ENCODE data around the gene GDAP1L1. TPM values are rescaled to one million over a fixed set of nuclear protein-coding genes. Genes with fewer than 3 reads are reported as not detected.
A peak's percentile ranks its signal among the peaks of the same experiment; 100 is the strongest.

The GDAP1L1 gene
- total RNA-seq, 1 experiment from 2014 or later = 0.37 TPM

- in situ Hi-C loops (cut with HindIII; ENCODE audit: low pct_unique_long_range_greater_than_20kb, low sequenced_read_pairs) = no loop called here
- DNase-seq (ENCODE audit: low read depth) = no peak
Observed at GRCh38 chr20:44241796-44242195, 5.3 kb upstream of the GDAP1L1 start.

GRCh38 chr20:44245977-44246376 is 1.1 kb upstream of the GDAP1L1 start:
- in situ Hi-C loops (cut with HindIII; ENCODE audit: low pct_unique_long_range_greater_than_20kb, low sequenced_read_pairs) = no loop called here
- DNase-seq (ENCODE audit: low read depth) = no peak

- DNase-seq (ENCODE audit: low read depth) = peak; percentile 50
- in situ Hi-C loops (cut with HindIII; ENCODE audit: low pct_unique_long_range_greater_than_20kb, low sequenced_read_pairs) = no loop called here
Observed at GRCh38 chr20:44247586-44248409, 690 bp downstream of the GDAP1L1 start.

- no peak for DNase-seq (ENCODE audit: low read depth)
- in situ Hi-C loops (cut with HindIII; ENCODE audit: low pct_unique_long_range_greater_than_20kb, low sequenced_read_pairs) = no loop called here
Observed at GRCh38 chr20:44248410-44248759, 1.3 kb downstream of the GDAP1L1 start.

GRCh38 chr20:44251284-44251683 is 4.2 kb downstream of the GDAP1L1 start:
- in situ Hi-C loops (cut with HindIII; ENCODE audit: low pct_unique_long_range_greater_than_20kb, low sequenced_read_pairs) = no loop called here

GRCh38 chr20:44253528-44253927 is 6.4 kb downstream of the GDAP1L1 start:
- in situ Hi-C loops (cut with HindIII; ENCODE audit: low pct_unique_long_range_greater_than_20kb, low sequenced_read_pairs) = no loop called here
- DNase-seq (ENCODE audit: low read depth) = no peak

More at GRCh38 chr20:44251284-44251683, 4.2 kb downstream of the GDAP1L1 start:
- DNase-seq (ENCODE audit: low read depth) = no peak

GRCh38 chr20:44254073-44254472 is 7.0 kb downstream of the GDAP1L1 start:
- in situ Hi-C loops (cut with HindIII; ENCODE audit: low pct_unique_long_range_greater_than_20kb, low sequenced_read_pairs) = no loop called here
- no peak for DNase-seq (ENCODE audit: low read depth)

- in situ Hi-C loops (cut with HindIII; ENCODE audit: low pct_unique_long_range_greater_than_20kb, low sequenced_read_pairs) = no loop called here
Observed at GRCh38 chr20:44255942-44256341, 8.8 kb downstream of the GDAP1L1 start.

GRCh38 chr20:44256961-44257360 is 9.9 kb downstream of the GDAP1L1 start:
- in situ Hi-C loops (cut with HindIII; ENCODE audit: low pct_unique_long_range_greater_than_20kb, low sequenced_read_pairs) = no loop called here

More at GRCh38 chr20:44255942-44256341, 8.8 kb downstream of the GDAP1L1 start:
- DNase-seq (ENCODE audit: low read depth) = no peak

GRCh38 chr20:44258226-44258890 is 11.2 kb downstream of the GDAP1L1 start:
- DNase-seq (ENCODE audit: low read depth) = no peak
- in situ Hi-C loops (cut with HindIII; ENCODE audit: low pct_unique_long_range_greater_than_20kb, low sequenced_read_pairs) = no loop called here

More at GRCh38 chr20:44256961-44257360, 9.9 kb downstream of the GDAP1L1 start:
- DNase-seq (ENCODE audit: low read depth) = no peak

- DNase-seq (ENCODE audit: low read depth) = peak; percentile 24
- in situ Hi-C loops (cut with HindIII; ENCODE audit: low pct_unique_long_range_greater_than_20kb, low sequenced_read_pairs) = no loop called here
Observed at GRCh38 chr20:44264287-44264686, 17.2 kb downstream of the GDAP1L1 start.

GRCh38 chr20:44268802-44269201 is 21.7 kb downstream of the GDAP1L1 start:
- no peak for DNase-seq (ENCODE audit: low read depth)
- in situ Hi-C loops (cut with HindIII; ENCODE audit: low pct_unique_long_range_greater_than_20kb, low sequenced_read_pairs) = no loop called here

- in situ Hi-C loops (cut with HindIII; ENCODE audit: low pct_unique_long_range_greater_than_20kb, low sequenced_read_pairs) = no loop called here
- no peak for DNase-seq (ENCODE audit: low read depth)
Observed at GRCh38 chr20:44271915-44272663, 25.0 kb downstream of the GDAP1L1 start.

- no peak for DNase-seq (ENCODE audit: low read depth)
- in situ Hi-C loops (cut with HindIII; ENCODE audit: low pct_unique_long_range_greater_than_20kb, low sequenced_read_pairs) = no loop called here
Observed at GRCh38 chr20:44273231-44274215, 26.4 kb downstream of the GDAP1L1 start.

- no peak for DNase-seq (ENCODE audit: low read depth)
- in situ Hi-C loops (cut with HindIII; ENCODE audit: low pct_unique_long_range_greater_than_20kb, low sequenced_read_pairs) = no loop called here
Observed at GRCh38 chr20:44274303-44275017, 27.4 kb downstream of the GDAP1L1 start.

GRCh38 chr20:44279228-44279627 is 32.1 kb downstream of the GDAP1L1 start:
- in situ Hi-C loops (cut with HindIII; ENCODE audit: low pct_unique_long_range_greater_than_20kb, low sequenced_read_pairs) = no loop called here
- peak; percentile 86 for DNase-seq (ENCODE audit: low read depth)

GRCh38 chr20:44280387-44280786 is 33.3 kb downstream of the GDAP1L1 start:
- in situ Hi-C loops (cut with HindIII; ENCODE audit: low pct_unique_long_range_greater_than_20kb, low sequenced_read_pairs) = no loop called here
- peak; percentile 50 for DNase-seq (ENCODE audit: low read depth)

All from Caki2 (cell line).